CD4-positive, alpha-beta T cell treated with Interleukin-4 for 4 hours (primary cell): ENCODE results near the gene CSNK1E.
"Not testable (repeated sequence)": the region's sequence is repeated elsewhere in the genome, so short reads cannot be mapped to it uniquely, and the experiment has no call there.

Source experiments
- DNase-seq: peaks from one replicate; pipeline ENCODE4 v3.0.0-alpha.2; 2020

The CSNK1E gene

DNA sequence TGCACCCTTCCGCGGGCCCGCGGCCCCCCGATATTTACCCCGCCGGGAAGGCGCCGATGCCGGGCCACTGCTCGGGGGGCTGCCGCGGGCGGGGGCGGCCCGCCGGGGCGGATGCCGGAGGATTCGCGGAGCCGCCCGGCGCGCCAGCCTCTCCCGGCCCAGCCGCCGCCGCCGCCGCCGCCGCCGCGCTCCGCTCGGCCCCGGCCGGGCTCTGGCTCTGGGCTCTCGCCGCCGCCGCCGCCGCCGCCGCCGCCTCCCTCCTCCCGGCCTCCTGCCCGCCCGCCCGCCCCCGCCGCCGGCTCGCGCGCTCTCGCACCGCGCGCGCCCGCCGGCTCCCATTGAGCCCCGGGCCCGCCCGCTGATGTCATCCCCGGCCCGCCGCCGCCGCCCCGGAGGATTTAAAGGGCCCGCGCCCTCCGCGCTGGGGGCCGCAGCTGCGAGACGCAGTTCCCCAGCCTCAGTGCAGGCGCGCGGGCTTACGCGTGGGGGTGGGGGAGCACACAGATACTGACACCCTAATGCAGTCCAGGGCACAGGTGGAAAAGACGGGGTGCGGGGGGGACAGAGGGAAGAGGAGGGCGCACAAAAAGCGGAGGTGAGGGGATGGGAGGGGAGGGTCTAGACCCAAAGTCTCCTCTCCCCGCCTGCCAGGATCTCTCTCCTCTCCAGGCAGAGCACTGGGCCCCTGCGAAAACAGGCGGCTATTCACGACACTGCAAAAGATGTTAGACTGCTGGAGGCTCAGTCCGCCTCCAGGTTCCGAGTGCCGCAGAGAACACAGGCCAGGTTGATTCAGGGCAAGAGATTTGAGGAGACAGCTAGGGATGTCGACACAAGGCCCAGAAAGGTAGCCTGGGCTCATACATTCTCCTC is at the start of gene CSNK1E:
CSNK1E (minus strand) TSS at position 312 of the 873 bp plus-strand sequence. CDS start 3,276 bp downstream, outside the sequence.
- DNase-seq = peak; percentile 65

DNA sequence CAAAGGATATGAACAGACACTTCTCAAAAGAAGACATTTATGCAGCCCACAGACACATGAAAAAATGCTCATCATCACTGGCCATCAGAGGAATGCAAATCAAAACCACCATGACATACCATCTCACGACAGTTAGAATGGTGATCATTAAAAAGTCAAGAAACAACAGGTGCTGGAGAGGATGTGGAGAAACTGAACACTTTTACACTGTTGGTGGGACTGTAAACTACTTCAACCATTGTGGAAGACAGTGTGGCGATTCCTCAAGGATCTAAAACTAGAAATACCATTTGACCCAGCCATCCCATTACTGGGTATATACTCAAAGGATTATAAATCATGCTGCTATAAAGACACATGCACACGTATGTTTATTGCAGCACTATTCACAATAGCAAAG is 48.6 kb upstream of the CSNK1E start:
- not testable (repeated sequence) for DNase-seq

DNA sequence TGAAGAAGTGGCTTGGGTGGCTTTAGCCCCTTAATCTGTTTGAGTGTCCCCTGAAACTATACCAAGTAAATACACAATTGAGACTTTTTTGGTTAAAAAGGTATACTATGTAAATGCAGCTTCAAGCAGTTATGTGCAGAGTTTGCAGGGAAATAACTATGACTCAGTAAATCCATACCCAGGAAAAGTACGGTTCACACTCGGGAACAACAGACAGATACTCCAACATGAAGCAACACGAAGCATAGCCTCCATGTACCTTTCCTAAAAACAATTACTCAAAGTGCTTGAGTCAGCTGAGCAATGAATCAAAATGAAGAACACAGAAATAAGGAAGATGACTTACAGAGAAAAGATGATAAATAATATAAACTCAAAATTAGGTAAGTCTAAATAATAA is 47.9 kb upstream of the CSNK1E start:
- not testable (repeated sequence) for DNase-seq

DNA sequence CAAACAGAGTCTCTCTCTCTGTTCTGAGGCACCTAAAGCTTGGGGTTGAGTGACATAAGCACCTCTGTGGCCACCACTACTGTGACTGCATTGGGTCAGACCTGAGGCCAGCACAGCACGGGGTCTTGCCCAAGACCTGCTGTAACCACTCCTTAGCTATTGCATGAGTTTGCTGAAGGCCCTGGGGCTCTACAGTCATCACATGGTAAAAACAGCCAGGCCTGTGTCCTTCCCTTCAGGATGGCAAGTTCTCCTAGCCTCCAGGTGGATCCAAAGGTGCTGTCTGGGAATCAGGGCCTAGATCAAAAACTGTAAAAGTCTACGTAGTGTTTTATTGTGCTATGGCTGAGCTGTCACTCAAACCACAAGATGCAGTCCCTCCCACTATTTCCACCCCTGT is 43.3 kb upstream of the CSNK1E start:
- not testable (repeated sequence) for DNase-seq

DNA sequence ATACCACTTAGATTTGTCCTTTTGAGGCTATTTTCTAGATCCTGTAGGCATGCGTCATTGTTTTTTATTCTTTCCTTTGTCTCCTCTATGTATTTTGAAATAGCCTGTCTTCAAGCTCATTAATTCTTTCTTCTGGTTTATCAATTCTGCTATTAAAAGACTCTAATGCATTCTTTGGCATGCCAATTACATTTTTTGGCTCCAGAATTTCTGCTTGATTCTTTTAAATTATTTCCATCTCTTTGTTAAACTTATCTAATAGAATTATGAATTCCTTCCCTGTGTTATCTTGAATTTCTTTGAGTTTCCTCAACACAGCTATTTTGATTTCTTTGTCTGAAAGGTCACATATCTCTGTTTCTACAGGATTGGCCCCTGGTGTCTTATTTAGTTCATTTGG is 42.6 kb upstream of the CSNK1E start:
- not testable (repeated sequence) for DNase-seq

- not testable (repeated sequence) for DNase-seq
Observed at GRCh38 chr22:38357971-38358370, 40.7 kb upstream of the CSNK1E start.

GRCh38 chr22:38355275-38355674 is 38.0 kb upstream of the CSNK1E start:
- DNase-seq = no peak

DNA sequence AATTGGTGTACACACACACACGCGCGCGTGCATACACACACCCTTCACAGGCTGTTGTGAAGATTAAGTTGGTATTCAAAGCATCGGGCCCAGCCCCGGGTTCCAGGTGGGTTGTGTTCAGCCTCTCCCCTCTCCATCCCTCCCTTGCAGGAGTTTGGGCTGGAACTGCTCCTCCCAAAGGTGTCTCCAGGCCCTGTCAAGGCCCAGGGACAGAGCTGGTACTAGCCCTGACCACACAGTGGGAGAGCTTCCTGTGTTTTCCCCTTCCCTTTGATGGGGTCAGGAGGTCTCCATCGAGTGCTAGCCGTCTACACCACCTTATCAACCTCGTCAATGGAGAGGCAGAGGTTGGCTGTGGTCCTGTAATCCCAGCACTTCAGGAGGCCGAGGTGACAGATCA is 36.5 kb upstream of the CSNK1E start:
- DNase-seq = no peak

GRCh38 chr22:38353142-38353629 is 36.0 kb upstream of the CSNK1E start:
- DNase-seq = peak; percentile 46

GRCh38 chr22:38352436-38352835 is 35.2 kb upstream of the CSNK1E start:
- no peak for DNase-seq

DNA sequence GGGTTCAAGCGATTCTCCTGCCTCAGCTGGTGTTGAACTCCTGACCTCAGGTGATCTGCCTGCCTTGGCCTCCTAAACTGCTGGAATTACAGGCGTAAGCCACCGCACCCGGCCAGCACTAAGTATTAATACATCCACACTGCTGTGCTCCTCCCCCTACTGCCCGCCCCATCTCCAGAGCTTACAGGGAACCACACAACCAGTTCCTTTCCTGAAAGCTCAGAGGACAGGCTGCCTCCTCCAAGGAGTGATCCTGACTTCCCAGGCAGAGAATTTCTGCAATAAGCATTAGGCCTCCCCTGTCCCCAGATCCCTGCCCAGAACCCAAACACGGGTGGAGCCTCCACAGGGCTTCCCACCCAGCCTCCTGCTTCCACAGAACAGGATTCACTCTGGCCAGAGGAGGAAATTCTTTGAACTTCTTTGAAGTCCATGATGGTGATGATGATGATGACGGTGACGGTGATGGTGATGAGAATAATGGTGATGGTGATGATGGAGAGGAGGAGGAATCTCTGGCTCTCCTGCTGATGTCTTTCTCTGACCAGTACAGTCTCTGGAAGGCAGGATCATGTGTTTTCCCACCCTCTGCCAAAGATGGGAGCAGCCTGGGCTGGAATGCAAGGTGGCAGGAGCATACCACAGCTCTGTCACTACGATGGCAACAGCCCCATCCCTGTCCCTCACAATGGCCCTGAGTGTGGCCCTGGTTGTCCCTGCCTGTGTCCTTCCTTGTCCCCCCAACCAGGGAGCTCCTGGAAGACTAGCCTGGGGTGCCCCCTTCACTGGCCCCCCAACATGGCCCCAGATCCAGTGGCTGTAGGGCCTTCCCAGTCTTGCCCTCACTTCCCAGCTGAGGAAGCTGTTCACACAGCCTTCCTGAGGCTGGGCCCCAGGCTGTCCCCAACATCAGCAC is 33.5 kb upstream of the CSNK1E start:
- no peak for DNase-seq

GRCh38 chr22:38348751-38349496 is 31.7 kb upstream of the CSNK1E start:
- no peak for DNase-seq

- DNase-seq = no peak
Observed at GRCh38 chr22:38347944-38348750, 30.9 kb upstream of the CSNK1E start.

DNA sequence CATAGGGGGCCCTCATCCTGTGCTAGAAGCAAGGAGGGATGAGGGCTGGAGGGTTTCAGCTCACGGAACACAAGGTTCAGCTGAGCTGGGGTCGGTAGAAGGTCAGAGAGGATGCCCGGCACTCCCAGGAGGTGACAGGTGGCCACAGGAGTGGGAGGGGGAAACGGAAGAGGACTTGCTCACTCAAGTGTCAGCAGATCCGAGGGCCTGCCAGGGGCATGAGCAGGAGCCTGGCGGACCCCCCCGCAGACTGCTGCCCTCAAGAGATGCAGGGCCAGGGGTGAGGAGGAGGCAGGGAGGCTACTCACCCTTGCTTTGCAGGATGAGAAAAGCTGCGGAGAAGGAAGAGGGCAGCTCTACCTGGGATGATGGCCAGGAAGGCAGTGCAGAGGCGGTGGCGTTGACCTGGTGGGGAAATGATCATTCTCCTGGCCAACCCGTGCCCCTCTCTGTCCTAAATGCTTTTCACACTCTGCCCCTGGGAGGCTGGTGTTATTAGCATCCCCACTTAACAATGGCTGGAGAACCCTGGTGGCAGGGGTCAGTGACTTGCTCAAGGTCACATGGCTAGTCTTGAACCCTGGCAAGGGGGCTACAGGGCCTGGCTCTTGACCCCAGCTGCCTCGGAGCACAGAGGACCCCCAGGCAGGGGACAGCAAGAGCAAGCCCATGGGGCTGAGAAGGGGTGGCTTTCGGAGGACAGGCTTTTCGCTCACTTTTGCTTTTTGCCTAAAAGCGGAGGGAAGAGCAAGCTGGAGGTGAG is 30.1 kb upstream of the CSNK1E start:
- no peak for DNase-seq

DNA sequence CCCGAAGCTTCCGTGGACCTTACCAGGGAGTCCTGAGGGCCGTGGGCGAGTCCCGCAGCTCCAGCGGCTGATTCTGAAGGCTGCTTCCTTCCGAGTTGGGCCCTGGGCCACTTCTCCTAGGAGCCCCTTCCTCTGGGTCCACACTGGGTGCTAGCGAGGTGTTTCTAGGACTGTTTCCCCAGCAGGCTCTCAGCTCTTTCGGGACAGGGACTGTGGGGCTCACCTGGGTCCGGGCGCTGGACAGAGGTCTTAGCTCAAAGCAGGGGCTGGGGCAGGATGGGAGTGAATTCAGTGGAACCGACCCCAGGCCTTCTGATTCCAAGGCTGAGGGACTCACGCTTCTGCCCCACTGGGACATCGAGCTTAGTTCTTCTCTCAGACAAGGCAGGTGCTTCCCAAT is 29.3 kb upstream of the CSNK1E start:
- no peak for DNase-seq

DNA sequence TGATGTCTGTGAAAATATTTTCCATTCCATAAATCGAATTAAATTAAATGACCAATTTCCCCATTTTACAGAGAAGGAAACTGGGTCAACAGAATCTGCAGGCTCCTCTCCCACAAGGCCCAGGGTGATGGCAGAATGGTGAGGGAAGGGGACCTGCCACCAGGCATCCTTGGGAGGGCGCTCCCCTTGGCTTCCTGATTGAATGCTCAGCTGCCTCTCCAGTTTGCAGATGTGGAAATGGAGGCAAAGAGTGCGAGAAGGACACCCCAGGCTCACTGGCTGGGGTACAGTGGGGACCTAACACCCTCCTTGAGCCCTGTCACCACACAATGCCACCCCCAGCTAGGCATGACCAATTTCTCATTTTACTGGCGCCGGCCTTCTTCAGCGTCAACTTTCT is 28.5 kb upstream of the CSNK1E start:
- DNase-seq = no peak

DNA sequence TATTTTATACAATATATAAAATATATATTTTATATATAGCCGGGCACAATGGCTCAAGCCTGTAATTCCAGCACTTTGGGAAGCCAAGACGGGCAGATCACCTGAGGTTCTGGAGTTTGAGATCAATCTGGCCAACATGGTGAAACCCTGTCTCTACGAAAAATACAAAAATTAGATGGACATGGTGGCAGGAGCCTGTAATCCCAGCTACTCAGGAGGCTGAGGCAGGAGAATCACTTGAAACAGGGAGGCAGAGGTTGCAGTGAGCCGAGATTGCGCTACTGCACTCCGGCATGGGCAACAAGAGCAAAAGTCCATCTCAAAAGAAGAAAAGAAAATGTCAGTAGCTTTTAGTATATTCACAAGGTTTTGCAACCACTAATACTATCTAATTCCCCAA is 22.7 kb upstream of the CSNK1E start:
- DNase-seq = not testable (repeated sequence)

GRCh38 chr22:38338772-38339379 is 21.6 kb upstream of the CSNK1E start:
- no peak for DNase-seq

GRCh38 chr22:38336699-38337098 is 19.5 kb upstream of the CSNK1E start:
- DNase-seq = no peak

GRCh38 chr22:38335077-38335476 is 17.8 kb upstream of the CSNK1E start:
- no peak for DNase-seq

DNA sequence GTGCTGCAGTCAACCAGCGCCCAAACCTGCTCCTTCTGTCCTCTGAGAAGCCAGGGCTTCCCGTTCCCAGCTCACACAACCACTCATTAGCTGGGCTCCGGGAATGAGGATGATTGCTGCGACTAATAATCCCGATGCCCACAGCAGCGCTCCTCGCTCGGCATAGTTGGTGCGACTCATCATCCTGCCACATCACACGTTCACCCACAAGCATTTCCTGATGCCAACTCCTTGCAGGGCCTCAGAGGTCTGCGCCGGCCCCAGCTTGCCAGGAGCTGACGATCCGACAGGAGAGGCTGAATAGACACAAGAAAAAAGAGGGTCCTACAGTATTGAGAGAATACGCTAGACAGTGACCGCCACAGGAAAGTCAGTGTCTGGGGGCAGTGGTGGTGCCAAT is 10.6 kb upstream of the CSNK1E start:
- no peak for DNase-seq
